DMS153 (cell line): Measurements from ENCODE around the gene NBPF8.
"Not testable (repeated sequence)": the region's sequence is repeated elsewhere in the genome, so short reads cannot be mapped to it uniquely, and the experiment has no call there.

ENCODE experiments used
- DNase-seq: peaks from one replicate; lab custom pipeline; 2025; lab: John Stamatoyannopoulos, UW

Gene NBPF8, protein sequence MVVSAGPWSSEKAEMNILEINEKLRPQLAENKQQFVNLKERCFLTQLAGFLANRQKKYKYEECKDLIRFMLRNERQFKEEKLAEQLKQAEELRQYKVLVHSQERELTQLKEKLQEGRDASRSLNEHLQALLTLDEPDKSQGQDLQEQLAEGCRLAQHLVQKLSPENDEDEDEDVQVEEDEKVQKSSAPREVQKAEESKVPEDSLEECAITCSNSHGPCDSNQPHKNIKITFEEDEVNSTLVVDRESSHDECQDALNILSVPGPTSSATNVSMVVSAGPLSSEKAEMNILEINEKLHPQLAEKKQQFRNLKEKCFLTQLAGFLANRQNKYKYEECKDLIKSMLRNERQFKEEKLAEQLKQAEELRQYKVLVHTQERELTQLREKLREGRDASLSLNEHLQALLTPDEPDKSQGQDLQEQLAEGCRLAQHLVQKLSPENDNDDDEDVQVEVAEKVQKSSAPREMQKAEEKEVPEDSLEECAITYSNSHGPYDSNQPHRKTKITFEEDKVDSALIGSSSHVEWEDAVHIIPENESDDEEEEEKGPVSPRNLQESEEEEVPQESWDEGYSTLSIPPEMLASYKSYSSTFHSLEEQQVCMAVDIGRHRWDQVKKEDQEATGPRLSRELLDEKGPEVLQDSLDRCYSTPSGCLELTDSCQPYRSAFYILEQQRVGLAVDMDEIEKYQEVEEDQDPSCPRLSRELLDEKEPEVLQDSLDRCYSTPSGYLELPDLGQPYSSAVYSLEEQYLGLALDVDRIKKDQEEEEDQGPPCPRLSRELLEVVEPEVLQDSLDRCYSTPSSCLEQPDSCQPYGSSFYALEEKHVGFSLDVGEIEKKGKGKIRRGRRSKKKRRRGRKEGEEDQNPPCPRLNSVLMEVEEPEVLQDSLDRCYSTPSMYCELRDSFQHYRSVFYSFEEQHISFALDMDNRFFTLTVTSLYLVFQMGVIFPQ

GRCh38 chr1:120414911-120415480 is at the start of gene NBPF8:
Gene NBPF8, plus strand, starts transcription at chr1:120415035. Its CDS starts 21,488 bp downstream, at chr1:120436523.
- DNase-seq: not testable (repeated sequence)

DNA sequence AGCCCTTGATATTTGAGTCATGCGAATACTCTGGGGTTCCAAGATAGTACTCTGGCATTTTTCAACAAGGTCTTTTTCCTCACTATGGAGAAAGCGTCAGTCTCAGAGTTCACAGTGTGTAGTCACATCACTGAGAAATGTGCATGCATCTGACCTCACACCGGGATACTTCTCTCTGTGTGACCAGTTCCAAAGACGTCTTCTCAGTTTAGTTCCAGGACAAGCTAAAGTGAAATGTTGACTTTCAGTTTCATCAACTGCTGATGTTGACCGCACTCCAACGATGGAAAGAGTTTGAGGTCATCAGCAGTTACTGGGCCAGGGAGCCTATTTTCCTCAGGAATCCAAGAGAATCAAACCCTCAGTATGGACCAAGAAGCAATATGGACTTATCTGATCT is 47.1 kb upstream of the NBPF8 start:
- DNase-seq: not testable (repeated sequence)

- not testable (repeated sequence) for DNase-seq
These were observed 28.2 kb upstream of the NBPF8 start for GRCh38 chr1:120386651-120387050.

DNA sequence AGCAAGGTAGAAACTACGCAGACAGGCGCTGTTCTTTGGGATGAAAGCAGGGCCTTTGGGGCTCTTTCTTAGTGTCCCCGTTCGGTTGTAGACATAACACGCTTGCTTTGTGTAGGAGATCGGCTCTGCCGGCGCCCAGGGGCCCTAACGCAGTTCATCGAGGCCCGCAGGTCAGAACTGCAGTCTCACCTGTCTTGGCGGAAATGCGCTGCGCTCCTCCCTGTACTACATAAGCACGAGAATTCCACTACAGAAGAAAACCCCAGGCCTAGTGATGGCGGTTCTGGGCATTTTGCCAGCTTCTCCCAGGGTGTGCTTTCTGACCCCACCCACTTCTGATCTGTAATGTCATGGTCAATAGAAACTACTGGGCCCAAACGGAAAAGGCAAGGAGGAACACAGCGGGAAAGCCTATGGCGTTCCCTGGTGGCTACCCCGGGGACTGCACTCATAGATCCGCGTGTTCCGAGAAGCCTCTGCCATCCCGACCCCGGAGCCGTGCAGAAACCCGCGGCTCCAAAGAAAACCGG is 26.2 kb upstream of the NBPF8 start:
- DNase-seq: peak; percentile 33

GRCh38 chr1:120391365-120391764 is 23.5 kb upstream of the NBPF8 start:
- DNase-seq: not testable (repeated sequence)

- DNase-seq: not testable (repeated sequence)
These were observed 21.3 kb upstream of the NBPF8 start for GRCh38 chr1:120393316-120394232.

GRCh38 chr1:120405348-120405747 is 9.5 kb upstream of the NBPF8 start:
- DNase-seq: not testable (repeated sequence)

- DNase-seq: not testable (repeated sequence)
These were observed 384 bp upstream of the NBPF8 start for GRCh38 chr1:120414451-120414850.

GRCh38 chr1:120415492-120415961 is 692 bp downstream of the NBPF8 start:
- not testable (repeated sequence) for DNase-seq

DNA sequence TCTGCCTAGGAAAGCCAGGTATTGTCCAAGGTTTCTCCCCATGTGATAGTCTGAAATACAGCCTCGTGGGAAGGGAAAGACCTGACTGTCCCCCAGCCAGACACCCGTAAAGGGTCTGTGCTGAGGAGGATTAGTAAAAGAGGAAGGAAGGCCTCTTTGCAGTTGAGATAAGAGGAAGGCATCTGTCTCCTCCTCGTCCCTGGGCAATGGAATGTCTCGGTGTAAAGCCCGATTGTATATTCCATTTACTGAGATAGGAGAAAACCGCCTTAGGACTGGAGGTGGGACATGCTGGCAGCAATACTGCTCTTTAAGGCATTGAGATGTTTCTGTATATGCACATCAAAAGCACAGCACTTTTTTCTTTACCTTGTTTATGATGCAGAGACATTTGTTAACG is 10.2 kb downstream of the NBPF8 start:
- DNase-seq: not testable (repeated sequence)

DNA sequence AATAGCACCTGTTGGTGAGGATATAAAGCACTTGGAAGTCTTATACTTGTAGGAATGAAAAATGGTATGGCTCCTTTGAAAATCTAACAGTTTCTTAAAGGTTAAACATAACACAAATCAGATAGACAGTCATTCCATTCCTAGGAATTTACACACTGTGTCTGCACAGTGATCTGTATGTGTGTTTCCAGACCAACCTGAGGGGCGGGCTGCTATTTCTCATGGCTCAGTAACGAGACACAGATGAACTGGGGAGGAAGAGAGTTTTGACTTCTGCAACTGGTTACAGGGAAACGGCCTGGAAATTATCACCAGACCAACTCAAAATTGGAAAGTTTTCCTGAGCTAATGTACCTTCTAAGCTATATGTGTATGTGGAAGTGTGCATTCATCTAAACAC is 16.8 kb downstream of the NBPF8 start:
- DNase-seq: not testable (repeated sequence)

DNA sequence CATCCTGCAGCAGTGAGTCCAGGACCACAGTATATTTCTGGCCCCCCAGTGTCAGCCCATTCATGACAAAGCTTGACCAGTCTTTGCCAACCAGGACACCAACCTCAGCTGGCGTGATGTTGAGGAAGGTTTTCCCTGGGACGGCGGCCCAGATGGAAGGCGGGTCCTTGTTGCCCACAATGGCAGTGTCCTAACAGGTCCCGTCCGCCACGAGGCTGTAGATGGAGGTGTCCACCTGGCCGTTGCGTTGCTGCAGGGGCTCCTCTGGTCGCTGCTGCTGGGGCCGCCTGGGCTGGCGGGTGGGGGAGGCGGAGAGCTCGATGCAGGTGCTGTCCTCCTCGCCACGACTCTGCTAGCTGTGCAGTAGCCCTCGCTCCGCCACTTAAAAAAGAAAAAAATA is 19.0 kb downstream of the NBPF8 start:
- DNase-seq: not testable (repeated sequence)

- DNase-seq: not testable (repeated sequence)
These were observed 34.3 kb downstream of the NBPF8 start for GRCh38 chr1:120449124-120449523.
